Activated naive CD4-positive, alpha-beta T cell treated with anti-CD3 and anti-CD28 coated beads, Interleukin-2, amount 10 ng/mL, durations not matched to agents 5 hours and 36 hours (primary cell): Measurements from ENCODE around the gene GREM1. TPM values are rescaled to one million over a fixed set of nuclear protein-coding genes. Genes with fewer than 3 reads are reported as not detected.

Experiments
- total RNA-seq, 2 experiments: library from RNA; stranded (reverse); gene quantifications; one replicate each; pipeline ENCODE4 v1.2.3, GENCODE V29; 2021

The GREM1 gene
- not detected for total RNA-seq

GRCh38 chr15:32717426-32718226 lies at the start of gene GREM1:
Gene GREM1 (plus strand): TSS chr15:32718004. CDS start chr15:32730691, 12,687 bp downstream.

Other genes with a start within 250 kb of the GREM1 start
- 1 to 10 TPM; 5.3 to 5.4 TPM for gene GOLGA8N, start 124.5 kb upstream of the GREM1 start, total RNA-seq
- 100 to 1,000 TPM; 101 to 105 TPM for gene ARHGAP11A, start 102.5 kb upstream of the GREM1 start, total RNA-seq
- 1 to 10 TPM; 2.5 to 3.0 TPM for gene SCG5, start 76.3 kb upstream of the GREM1 start, total RNA-seq